ENCODE measurements around the gene SCUBE1. TPM values are rescaled to one million over a fixed set of nuclear protein-coding genes. Genes with fewer than 3 reads are reported as not detected.

The SCUBE1 gene
- total and polyA plus RNA-seq, 10 of the 15 experiments (the other 5 are each of a cell fraction or from before 2014, with no cell fraction given) = not detected

- RAD21 ChIA-PET (ENCODE audit: unreplicated experiment) = no interaction called here
- POLR2A ChIA-PET = no interaction called here
- peak overlapping the region; percentile 79 for H3K4me2 ChIP-seq (ENCODE audit: control insufficient read depth, insufficient read depth)
- peak overlapping the region; percentile 10; the same call in 1 of the 2 replicates for H3K9ac ChIP-seq (ENCODE audit: control insufficient read depth, insufficient read depth, low read length)
- no peaks in the 10 kb centered on the region for H3K9me3 ChIP-seq (replicated peaks; ENCODE audit: control insufficient read depth, insufficient read depth, low read length)
- peak overlapping the region; percentile 71; the same call in 1 of the 2 replicates for H3K4me3 ChIP-seq
- H4K20me1 ChIP-seq (ENCODE audit: control insufficient read depth, insufficient read depth) = no peaks in the 10 kb centered on the region
- no peak for DNase-seq (ENCODE audit: low read depth, low spot score)
- no peaks in the 10 kb centered on the region; the same call in 1 of the 2 replicates for H3K79me2 ChIP-seq (ENCODE audit: control insufficient read depth, insufficient read depth, low read length)
- no peak overlapping the region for H3K27ac ChIP-seq (ENCODE audit: control insufficient read depth, insufficient read depth)
- CTCF ChIA-PET = no interaction called here
- SMC1A ChIA-PET (ENCODE audit: uncharacterized antibody, unreplicated experiment) = no interaction called here
- TF ChIP-seq LARP7 (IDR thresholded peaks at IDR 0.05) (0 out of 2 replicates have a peak, but pooled peaks have one; percentile 13), TARDBP (IDR thresholded peaks at IDR 0.05; ENCODE audit: borderline replicate concordance) (no peak)
- no TSS peak for BruUV-seq (replicated peaks)
- no peaks in the 10 kb centered on the region for H3K36me3 ChIP-seq (ENCODE audit: control insufficient read depth in 2 of 2, insufficient read depth in 2 of 2, low read length in 1 of 2)
- H3K27me3 ChIP-seq (replicated peaks in 1 of 2; ENCODE audit: control insufficient read depth in 2 of 2, insufficient read depth in 2 of 2, low read length in 1 of 2) = no peaks in the 10 kb centered on the region
- in situ Hi-C loops (cut with MboI) (no loop called here), intact Hi-C loops (cut with micrococcal nuclease; ENCODE audit: unreplicated experiment) (no loop called here)
- WGBS (ENCODE audit: insufficient coverage, insufficient replicate concordance, low lambda C conversion rate, missing lambda C conversion rate) = 81% methylated on average over 15 of the region's 15 CpGs
- peak; percentile 6 for ATAC-seq
- peak overlapping the region; percentile 87 for H2AFZ ChIP-seq (ENCODE audit: control insufficient read depth, low read depth, low read length)
- peaks cover 17% of the 10 kb centered on the region for H3K4me1 ChIP-seq (ENCODE audit: control insufficient read depth, insufficient read depth, low read length)
- no peak for FAIRE-seq
Observed at GRCh38 chr22:43150731-43151206, 192.4 kb downstream of the SCUBE1 start.

GRCh38 chr22:43148581-43148980, 194.6 kb downstream of the SCUBE1 start:
- WGBS (ENCODE audit: insufficient coverage, insufficient replicate concordance, low lambda C conversion rate, missing lambda C conversion rate) = 25% methylated on average over 6 of the region's 6 CpGs
- no peak for ATAC-seq
- intact Hi-C loops (cut with micrococcal nuclease; ENCODE audit: unreplicated experiment) = no loop called here
- no peak for DNase-seq (ENCODE audit: low read depth, low spot score)
- Histone ChIP-seq H4K20me1 (ENCODE audit: control insufficient read depth, insufficient read depth) (no peaks in the 10 kb centered on the region), H3K79me2 (ENCODE audit: control insufficient read depth, insufficient read depth, low read length) (no peaks in the 10 kb centered on the region), H3K27ac (ENCODE audit: control insufficient read depth, insufficient read depth) (no peak overlapping the region), H3K4me1 (ENCODE audit: control insufficient read depth, insufficient read depth, low read length) (peaks cover 19% of the 10 kb centered on the region), H2AFZ (ENCODE audit: control insufficient read depth, low read depth, low read length) (no peak overlapping the region; the same call in 1 of the 2 replicates), H3K36me3 (ENCODE audit: control insufficient read depth in 2 of 2, insufficient read depth in 2 of 2, low read length in 1 of 2) (no peaks in the 10 kb centered on the region), H3K9me3 (replicated peaks; ENCODE audit: control insufficient read depth, insufficient read depth, low read length) (no peaks in the 10 kb centered on the region), H3K27me3 (replicated peaks in 1 of 2; ENCODE audit: control insufficient read depth in 2 of 2, insufficient read depth in 2 of 2, low read length in 1 of 2) (no peaks in the 10 kb centered on the region), H3K4me3 (no peak overlapping the region), H3K4me2 (ENCODE audit: control insufficient read depth, insufficient read depth) (no peak overlapping the region), H3K9ac (ENCODE audit: control insufficient read depth, insufficient read depth, low read length) (no peak overlapping the region)
- no TSS peak for BruUV-seq (replicated peaks)
- ChIA-PET RAD21 (ENCODE audit: unreplicated experiment) (no interaction called here), SMC1A (ENCODE audit: uncharacterized antibody, unreplicated experiment) (no interaction called here), POLR2A (no interaction called here), CTCF (no interaction called here)
- FAIRE-seq = no peak
- in situ Hi-C loops (cut with MboI) = no loop called here
- TF ChIP-seq IKZF2 (IDR thresholded peaks at IDR 0.05) = no peak
- TF ChIP-seq YY1 (IDR thresholded peaks at IDR 0.05; ENCODE audit: low read depth, low read length) = no peak
- TF ChIP-seq, protein P1, sequence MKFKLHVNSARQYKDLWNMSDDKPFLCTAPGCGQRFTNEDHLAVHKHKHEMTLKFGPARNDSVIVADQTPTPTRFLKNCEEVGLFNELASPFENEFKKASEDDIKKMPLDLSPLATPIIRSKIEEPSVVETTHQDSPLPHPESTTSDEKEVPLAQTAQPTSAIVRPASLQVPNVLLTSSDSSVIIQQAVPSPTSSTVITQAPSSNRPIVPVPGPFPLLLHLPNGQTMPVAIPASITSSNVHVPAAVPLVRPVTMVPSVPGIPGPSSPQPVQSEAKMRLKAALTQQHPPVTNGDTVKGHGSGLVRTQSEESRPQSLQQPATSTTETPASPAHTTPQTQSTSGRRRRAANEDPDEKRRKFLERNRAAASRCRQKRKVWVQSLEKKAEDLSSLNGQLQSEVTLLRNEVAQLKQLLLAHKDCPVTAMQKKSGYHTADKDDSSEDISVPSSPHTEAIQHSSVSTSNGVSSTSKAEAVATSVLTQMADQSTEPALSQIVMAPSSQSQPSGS (IDR thresholded peaks at IDR 0.05; ENCODE audit: low read length) = no peak
- no peak for TF ChIP-seq GATAD2B (conservative IDR thresholded peaks at IDR 0.05; ENCODE audit: low read depth)
- no peak for TF ChIP-seq TARDBP (IDR thresholded peaks at IDR 0.05; ENCODE audit: borderline replicate concordance)
- TF ChIP-seq CBFB (IDR thresholded peaks at IDR 0.05; ENCODE audit: low read depth) = no peak
- no peak for TF ChIP-seq EGR1 (IDR thresholded peaks at IDR 0.05; ENCODE audit: borderline replicate concordance in 1 of 2, low read depth in 2 of 2, low read length in 2 of 2)
- no peak for TF ChIP-seq BACH1 (IDR thresholded peaks at IDR 0.05; ENCODE audit: borderline replicate concordance)
- no peak for TF ChIP-seq FOXK2 (IDR thresholded peaks at IDR 0.05)
- TF ChIP-seq HDAC6 (IDR thresholded peaks at IDR 0.05; ENCODE audit: unreplicated experiment) = no peak
- TF ChIP-seq STAT3 (IDR thresholded peaks at IDR 0.05; ENCODE audit: low read depth, low read length) = no peak
- TF ChIP-seq YBX1 (IDR thresholded peaks at IDR 0.05) = no peak
- TF ChIP-seq, protein P2, sequence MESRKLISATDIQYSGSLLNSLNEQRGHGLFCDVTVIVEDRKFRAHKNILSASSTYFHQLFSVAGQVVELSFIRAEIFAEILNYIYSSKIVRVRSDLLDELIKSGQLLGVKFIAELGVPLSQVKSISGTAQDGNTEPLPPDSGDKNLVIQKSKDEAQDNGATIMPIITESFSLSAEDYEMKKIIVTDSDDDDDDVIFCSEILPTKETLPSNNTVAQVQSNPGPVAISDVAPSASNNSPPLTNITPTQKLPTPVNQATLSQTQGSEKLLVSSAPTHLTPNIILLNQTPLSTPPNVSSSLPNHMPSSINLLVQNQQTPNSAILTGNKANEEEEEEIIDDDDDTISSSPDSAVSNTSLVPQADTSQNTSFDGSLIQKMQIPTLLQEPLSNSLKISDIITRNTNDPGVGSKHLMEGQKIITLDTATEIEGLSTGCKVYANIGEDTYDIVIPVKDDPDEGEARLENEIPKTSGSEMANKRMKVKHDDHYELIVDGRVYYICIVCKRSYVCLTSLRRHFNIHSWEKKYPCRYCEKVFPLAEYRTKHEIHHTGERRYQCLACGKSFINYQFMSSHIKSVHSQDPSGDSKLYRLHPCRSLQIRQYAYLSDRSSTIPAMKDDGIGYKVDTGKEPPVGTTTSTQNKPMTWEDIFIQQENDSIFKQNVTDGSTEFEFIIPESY (IDR thresholded peaks at IDR 0.05) = no peak

All from GM12878 (cell line).